UCSD-AML1 (cell line): ENCODE data around the gene TM4SF5.

Source experiments
- DNase-seq: peaks from one replicate; lab custom pipeline; 2025; ENCODE audit not compliant: unreplicated experiment; lab: John Stamatoyannopoulos, UW

TM4SF5 gene, protein sequence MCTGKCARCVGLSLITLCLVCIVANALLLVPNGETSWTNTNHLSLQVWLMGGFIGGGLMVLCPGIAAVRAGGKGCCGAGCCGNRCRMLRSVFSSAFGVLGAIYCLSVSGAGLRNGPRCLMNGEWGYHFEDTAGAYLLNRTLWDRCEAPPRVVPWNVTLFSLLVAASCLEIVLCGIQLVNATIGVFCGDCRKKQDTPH

DNA sequence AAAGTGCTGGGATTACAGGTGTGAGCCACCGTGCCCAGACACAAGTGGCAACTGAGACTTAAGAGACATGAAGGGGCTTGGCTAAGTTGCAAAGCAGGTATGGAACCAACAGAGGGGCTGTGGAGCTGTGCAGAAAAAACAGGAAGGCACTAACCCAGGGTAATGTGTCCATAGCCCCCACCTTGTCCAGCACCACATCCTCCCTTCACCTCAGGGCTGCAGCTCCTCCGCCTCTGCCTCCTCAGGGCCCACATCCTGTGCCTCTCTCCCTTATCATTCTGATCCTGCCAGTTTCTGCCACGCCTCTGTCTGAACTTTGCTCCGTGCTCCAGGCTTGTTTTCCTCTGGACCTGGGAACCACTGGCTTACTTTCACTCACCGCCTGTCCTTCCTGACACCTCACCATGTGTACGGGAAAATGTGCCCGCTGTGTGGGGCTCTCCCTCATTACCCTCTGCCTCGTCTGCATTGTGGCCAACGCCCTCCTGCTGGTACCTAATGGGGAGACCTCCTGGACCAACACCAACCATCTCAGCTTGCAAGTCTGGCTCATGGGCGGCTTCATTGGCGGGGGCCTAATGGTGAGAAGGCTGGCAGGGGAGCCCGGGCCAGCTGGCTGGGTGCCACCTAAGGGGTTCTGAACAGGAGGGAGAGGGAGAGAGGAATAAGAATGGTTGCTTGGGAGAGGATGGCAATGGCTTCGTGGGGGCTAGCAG lies at the start of gene TM4SF5:
Gene TM4SF5 (plus strand): TSS at position 368 of the 716 bp plus-strand sequence. CDS start 37 bp downstream, at position 405.
- DNase-seq: peak; percentile 65

DNA sequence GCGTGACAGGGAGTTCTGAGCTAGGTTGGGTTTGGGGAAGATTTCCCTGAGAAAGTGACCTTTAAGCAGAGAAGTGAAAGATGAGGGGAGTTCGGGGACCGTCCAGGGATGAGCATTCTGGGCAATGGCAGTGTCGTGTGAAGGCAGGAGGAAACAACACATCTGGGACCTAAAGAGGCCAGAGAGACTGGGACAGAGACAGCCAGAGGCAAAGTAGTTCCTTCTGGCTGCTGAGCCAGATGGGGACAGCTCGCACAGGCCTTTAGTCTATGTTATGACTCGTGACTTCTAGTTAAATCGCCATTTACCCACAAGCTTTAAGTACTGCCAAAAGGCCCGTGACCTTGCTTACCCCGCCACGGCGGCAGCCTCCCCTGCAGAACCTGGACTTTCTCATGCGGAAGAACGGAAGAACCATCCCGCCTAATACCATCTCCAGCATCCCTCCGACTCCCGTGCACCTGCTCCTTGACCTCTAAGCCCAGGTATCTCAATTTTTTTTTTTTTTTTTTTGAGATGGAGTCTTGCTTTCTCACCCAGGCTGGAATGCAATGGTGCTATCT lies 48.9 kb upstream of the TM4SF5 start:
- DNase-seq: no peak

DNA sequence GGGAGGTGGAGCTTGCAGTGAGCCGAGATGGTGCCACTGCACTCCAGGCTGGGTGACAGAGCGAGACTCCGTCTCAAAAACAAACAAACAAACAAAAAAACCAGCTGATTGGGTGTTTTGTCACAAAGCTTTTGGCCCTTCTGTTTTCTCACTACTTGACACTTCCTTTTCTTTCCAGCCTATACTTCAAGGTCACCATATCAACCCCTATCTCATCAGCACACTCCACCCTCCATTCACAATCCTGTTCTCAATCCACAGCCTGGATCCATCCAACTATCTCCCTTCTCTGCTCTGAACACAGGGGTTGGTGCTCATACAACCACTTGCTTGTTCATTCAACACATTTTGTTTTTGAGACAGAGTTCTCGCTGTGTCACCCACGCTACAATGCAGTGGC lies 47.0 kb upstream of the TM4SF5 start:
- no peak for DNase-seq

DNA sequence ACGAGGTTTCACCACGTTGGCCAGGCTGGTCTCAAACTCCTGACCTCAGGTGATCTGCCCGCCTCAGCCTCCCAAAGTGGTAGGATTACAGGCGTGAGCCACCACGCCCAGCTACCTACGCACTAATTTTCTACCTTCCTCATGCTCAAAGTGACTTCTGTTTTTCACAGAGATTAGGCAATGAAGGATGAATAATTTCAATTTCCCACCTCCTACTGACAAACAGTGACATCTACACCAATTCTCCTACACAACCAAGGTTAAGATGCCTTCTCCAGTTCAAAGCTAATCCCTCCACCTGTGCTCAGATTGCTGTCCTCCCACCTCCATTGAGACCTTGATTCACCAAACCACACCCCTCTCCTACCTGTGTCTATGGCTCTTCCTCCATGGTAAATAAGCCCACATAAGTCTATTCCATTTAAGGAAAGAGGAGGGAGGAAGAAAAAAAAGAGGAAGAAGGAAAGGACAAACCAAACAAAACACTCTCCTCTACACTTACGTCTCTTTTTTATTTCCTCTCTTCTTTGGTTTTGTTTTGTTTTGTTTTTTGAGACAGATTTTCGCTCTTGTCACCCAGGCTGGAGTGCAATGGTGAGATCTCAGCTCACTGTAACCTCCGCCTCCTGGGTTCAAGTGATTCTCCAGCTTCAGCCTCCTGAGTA lies 45.9 kb upstream of the TM4SF5 start:
- no peak for DNase-seq

DNA sequence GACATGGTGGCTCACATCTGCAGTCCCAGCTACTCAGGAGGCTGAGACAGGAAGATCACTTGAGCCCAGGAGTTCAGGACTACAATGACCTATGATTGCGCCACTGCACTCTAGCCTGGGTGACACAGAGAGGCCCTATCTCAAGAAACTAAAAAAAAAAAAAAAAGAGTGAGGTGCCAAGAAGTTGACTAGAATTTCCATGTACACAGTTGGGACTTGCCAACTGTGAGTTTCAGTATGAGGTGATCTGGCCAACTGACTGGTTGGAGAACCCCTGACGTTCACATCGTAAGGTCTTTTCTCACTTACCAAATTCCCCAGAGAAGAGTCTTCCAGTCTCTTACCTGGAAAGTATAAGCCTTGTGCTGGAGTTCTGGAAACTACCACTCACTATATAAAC lies 43.6 kb upstream of the TM4SF5 start:
- no peak for DNase-seq

DNA sequence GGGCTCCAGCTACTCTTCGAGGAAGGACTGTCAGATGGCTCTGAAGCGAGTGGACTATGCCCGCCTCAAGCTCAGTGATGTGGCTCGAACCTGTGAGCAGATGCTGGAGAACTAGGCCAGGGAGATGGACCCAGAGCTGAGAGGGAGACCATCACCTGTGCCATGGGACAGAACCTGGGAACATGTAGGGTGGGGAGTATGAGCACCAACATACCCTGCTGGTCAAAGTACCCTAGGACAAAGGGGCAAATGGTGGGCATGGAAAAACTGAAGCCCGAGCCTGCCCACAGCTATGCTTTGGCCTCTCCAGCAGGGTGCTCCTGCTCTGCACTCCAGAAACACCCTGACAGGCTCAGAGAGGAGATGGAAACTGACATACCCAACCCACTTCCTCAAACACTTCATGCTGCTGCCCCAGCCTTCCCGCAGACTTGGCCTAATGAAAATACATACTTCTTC lies 38.6 kb upstream of the TM4SF5 start:
- DNase-seq: peak; percentile 74

DNA sequence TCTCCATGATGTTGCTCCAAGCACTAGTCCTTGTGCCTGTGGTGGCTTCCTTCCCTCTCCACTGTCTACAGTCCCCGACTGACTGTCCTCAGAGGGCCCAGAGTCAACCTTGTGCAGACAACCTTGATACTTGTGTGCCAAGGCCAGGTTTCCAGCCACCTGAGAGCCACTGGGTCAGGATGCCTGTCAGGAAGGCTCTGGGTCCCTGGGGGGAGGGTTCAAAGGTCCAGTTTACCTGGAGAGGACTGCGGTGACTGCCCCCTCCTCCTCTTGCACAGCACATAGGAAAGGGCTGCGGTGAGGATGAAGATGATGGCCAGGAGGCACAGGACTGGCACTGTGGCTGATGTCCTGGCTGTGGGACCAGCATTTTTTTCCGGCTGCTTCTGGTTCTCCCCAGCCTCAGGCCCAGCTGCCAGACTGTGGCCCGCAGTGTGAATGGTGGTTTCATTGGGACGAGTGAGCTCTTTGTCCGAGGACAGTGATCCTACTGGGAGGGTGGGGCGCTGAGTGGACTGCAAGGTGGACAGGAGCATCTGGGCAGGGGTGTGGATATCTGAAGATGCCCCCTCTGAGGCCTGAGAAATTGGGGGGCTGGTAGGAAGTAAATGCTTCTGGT lies 36.7 kb upstream of the TM4SF5 start:
- no peak for DNase-seq

DNA sequence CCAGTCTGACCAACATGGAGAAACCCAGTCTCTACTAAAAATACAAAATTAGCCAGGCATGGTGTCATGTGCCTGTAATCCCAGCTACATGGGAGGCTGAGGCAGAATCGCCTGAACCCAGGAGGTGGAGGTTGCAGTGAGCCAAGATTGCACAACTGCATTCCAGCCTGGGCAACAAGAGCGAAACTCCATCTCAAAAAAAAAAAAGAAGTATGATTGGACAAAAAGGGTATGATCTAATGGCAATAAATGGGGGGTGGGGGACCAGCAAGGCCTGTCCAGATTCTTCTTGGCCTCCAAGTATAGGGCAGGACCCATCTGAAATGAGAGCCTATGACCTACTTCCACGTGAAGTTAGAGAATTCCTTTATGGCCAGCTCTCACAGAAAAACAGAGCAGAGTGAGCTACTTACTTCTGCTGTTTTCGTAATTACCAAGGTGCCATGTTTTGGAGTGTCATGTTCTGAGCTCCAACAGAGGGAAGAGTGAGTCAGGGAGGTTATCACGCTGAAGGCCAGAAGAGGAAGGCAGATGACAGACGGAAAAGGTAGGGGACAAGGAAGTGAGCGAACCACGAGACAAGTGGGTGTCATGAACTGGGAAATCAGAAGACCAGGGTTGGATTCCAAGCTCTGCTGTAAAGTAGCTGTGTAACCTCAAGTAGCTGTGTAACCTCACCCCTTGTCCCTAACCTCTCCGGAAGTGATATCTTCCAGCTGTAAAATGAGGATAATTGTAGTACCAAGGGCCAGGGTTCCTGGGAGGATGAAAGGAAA lies 35.6 kb upstream of the TM4SF5 start:
- DNase-seq: peak; percentile 48

DNA sequence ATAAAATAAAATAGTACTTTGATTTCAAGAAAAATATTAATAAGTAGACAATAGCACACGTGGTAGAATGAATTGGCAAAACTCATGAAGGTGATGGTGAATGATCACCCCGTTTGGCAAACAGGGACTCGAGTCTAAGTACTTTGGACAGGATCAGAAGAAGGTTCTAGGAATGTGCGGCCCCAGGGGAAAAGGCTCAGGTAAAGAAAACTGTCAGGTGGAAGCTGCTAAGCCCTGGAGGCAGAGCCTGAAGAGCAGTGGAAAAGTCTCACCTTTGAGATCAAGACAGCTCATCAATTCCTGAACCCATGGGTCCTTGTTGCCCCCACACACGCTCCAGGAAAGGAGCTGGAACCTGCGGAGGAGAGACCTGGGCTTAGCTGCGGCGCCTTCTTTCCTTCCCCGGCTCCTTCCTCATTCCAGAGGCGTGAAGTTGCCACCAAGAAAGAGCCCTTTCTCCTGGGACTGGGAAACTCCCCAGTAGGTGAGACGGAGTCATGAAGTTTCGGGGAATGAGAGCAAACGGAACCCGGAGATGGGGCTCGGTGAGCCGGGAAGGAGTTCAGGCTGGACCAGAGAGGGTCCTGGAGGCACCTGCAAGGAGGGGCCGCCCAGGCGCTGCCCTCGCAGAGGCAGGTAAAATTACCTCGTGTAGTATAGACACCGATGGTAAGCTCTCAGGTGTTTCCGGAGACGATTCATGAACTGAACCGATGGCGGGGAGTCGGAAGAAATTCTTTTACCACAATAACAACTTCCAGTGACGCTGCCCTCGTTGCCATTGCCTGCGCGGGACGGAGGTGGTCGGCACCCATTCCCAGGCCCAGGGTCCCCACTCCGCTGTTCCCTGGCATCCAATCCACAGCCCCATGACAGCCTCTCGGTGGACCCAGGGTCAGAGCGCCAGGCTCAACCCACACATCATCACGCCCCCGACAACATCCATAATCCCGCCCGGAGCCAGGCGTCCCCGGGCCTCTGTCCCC lies 33.3 kb upstream of the TM4SF5 start:
- no peak for DNase-seq

DNA sequence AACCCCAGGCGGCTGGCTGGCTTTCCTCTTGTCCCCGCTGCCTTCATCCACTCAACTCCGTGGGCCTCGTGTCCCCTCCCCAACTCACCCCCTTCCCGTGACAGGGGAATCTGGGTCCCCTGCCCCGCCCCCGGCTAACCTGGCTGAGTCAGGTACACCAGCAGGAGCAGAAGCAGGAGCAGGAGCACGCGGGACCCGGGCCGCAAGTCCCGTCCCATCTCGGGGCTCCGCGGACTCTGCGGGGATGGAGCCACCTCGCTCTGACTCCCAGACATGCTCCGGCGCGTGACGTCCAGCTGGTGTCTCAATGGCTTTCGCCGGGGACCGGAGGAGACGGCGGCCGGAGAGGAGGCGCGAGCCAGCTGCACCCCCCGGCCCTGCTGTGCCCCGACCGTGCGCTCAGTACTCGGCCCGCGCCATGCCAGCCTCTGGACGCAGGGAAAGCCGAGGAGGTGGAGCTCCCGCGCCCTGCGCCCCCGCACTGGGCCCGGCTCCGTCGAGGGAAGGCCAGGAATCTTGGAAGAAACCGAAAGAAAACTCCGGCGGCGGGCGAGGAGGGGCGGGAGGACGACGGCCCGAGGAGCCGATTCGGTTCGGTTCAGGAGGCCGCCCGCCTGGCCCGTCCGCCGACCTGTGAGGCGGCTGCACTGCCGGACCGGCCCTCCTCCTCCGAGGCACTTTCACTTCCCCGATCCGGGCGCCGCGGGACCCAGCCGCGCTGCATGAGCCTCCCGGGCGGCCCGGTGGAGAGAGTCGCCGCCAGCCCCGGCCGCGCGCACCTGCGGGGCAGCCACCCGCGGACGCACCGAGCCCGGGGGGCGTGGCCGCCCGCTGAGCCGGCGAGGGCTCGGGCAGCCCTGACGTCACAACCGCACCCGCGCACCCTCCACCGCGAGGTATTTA lies 32.3 kb upstream of the TM4SF5 start, which contains the start of the genes CXCL16 and ZMYND15:
Gene CXCL16 (minus strand): TSS at position 807 of the 903 bp plus-strand sequence. CDS start 589 bp downstream, at position 218.
Gene ZMYND15 (plus strand): TSS at position 712 of the 903 bp plus-strand sequence. CDS start 716 bp downstream, outside the sequence.
- no peak for DNase-seq

DNA sequence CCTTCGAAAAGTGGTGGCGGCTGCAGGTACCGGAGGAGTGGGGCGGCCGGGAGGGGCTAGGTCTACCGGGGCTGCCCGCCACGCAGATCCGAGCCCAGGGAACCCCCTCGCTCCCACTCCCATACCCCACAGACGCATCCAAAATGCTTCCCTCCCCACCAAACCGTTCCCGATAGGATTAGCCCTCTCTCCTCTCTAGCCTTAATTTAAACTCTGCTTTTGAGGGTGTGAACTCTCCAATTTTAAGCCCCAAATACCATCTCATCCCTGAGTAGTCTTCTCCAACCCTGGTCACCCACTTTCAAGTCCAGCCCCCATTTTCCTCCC lies 31.7 kb upstream of the TM4SF5 start:
- DNase-seq: no peak

DNA sequence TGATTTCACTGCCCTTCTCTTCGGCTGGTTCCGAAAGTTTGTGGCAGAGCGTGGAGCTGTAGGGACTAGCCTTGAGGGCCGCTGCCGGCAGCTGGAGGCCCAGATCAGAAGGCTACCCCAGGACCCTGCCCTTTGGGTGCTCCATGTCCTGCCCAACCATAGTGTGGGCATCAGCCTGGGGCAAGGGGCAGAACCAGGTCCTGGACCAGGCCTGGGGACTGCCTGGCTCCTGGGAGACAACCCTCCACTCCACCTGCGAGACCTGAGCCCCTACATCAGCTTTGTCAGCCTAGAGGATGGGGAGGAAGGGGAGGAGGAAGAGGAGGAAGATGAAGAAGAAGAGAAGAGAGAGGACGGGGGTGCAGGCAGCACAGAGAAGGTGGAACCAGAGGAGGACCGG lies 31.1 kb upstream of the TM4SF5 start:
- no peak for DNase-seq

DNA sequence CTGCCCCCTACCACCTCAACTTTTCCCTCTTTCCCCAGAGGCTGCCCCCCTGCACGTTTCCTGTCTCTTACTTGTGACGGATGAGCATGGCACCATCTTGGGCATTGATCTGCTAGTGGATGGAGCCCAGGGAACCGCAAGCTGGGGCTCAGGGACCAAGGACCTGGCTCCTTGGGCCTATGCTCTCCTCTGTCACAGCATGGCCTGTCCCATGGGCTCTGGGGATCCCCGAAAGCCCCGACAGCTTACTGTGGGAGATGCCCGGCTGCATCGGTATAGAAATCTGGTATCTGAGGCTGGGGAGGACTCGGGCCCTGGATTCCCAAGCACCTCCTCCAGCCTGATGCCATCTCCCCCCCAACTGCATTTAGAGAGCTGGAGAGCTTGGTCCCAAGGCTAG lies 30.1 kb upstream of the TM4SF5 start:
- no peak for DNase-seq

DNA sequence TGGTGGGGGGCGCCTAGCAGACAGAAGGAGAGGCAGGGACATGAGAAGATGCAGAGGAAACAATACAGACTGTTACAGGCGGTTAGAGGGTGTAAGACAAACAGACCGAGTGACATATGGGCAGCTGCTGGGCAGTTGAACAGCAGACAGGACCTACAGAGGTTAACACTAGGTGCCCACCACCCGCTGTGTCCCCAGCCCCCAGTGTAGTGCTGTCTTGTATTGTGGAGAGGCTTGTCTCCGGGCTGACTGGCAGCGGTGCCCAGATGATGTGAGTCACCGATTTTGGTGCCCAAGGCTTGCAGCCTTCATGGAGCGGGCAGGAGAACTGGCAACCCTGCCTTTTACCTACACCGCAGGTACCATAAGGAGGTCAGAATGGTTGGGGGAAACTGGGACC lies 29.6 kb upstream of the TM4SF5 start:
- no peak for DNase-seq

DNA sequence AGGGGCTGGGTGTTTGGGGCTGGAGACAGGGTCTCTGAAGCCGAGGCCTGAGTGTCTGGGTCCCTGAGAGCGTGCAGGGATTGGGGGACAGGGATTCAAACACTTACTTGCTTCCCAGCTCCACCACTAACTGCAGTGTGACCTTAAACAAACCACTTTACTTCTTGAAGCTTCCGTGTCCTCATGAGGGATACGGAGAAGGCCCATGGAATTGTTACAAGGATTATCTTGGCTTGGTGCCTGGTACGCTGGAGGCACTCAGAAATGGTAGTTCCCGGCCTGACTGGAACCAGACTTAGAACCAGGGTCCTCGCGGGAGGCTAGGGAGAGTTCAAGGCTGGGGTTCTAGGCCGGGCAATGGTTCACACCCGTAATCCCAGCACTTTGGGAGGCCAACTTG lies 29.1 kb upstream of the TM4SF5 start:
- no peak for DNase-seq

DNA sequence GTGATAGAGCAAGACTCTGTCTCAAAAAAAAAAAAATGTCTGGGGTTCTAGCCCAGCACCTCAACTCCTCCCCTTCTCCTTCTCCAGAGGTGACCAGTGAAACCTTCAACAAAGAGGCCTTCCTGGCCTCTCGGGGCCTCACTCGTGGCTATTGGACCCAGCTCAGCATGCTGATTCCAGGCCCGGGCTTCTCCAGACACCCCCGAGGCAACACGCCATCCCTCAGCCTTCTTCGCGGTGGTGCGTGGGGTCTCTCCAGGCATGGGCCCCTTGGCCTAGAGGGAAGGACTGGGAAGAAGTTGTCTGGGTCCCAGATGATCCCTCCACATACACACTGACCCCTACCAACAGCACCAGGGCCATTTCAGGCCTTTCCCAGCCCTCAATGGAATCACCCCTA lies 28.5 kb upstream of the TM4SF5 start:
- DNase-seq: no peak

DNA sequence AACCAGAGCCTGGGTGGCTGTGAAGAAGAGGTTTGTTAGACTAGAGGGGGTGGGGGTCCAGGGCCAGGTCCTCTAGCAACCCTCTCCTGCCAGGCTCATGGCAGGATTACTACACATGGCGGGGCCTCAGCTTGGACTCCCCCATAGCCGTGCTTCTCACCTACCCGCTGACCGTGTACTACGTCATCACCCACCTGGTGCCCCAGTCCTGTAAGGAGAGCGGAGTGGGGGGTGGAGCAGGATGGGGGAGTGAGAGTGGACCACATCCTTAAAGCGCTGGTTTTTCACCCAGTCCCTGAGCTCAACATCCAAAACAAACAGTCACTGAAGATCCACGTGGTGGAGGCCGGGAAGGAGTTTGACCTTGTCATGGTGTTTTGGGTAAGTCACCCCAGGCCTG lies 27.8 kb upstream of the TM4SF5 start:
- no peak for DNase-seq
